Endothelial cell of umbilical vein (primary cell): ENCODE data around the gene LUZP2.

Source experiments
- EZH2 ChIP-seq: IDR thresholded peaks from 2 replicates; pipeline ENCODE4 v1.6.1; 2012; ENCODE audit warnings: borderline replicate concordance, low read depth, mild to moderate bottlenecking, moderate library complexity, low read length, inconsistent platforms; ENCODE audit not compliant: severe bottlenecking
- GATA2 ChIP-seq: IDR thresholded peaks from 2 replicates; pipeline ENCODE4 v1.7.0; 2011; ENCODE audit warnings: low read depth, mild to moderate bottlenecking, moderate library complexity, mixed read lengths, low read length; ENCODE audit not compliant: insufficient read length, insufficient read depth
- POLR2A ChIP-seq: IDR thresholded peaks from 2 replicates; pipeline ENCODE4 v1.6.1; 2012; ENCODE audit warnings: low read depth, mild to moderate bottlenecking, control low read depth, low read length
- POLR2AphosphoS5 ChIP-seq: IDR thresholded peaks from 2 replicates; pipeline ENCODE4 v1.6.1; 2012; ENCODE audit warnings: low read depth, mild to moderate bottlenecking, control low read depth, low read length, moderate library complexity; ENCODE audit not compliant: insufficient read depth
- TF ChIP-seq, protein P1 (sequence below), 2 donors: IDR thresholded peaks; 1 replicate in 1 of 2; 2 replicates in 1 of 2; pipeline ENCODE4 v1.5.1; 2011; ENCODE audit warnings: low read length in 2 of 2, mild to moderate bottlenecking in 2 of 2, moderate library complexity in 2 of 2, control low read depth in 1 of 2, inconsistent platforms in 1 of 2, low read depth in 1 of 2; ENCODE audit not compliant: insufficient read depth in 1 of 2; ENCODE audit errors: extremely low read depth in 1 of 2

DNA sequence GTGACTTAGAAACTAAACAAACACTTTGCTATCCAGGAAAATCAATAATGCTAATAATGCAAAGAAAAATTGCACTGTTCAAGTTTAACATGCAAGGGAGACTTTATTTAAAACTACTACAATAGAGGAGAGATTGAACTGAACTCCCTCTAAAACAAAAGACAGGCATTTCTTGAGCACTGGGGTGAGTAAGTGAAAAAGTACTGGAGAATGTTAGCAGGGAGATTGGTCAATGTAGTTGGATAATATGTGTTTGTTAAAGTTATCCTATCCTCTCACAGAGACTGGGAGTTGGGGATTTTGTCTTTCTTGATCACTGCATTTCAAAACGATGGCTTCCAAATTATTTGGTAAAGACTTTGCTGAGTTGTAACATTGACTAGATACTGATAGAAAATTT is 77.6 kb downstream of the LUZP2 start:
- TF ChIP-seq, protein P1, sequence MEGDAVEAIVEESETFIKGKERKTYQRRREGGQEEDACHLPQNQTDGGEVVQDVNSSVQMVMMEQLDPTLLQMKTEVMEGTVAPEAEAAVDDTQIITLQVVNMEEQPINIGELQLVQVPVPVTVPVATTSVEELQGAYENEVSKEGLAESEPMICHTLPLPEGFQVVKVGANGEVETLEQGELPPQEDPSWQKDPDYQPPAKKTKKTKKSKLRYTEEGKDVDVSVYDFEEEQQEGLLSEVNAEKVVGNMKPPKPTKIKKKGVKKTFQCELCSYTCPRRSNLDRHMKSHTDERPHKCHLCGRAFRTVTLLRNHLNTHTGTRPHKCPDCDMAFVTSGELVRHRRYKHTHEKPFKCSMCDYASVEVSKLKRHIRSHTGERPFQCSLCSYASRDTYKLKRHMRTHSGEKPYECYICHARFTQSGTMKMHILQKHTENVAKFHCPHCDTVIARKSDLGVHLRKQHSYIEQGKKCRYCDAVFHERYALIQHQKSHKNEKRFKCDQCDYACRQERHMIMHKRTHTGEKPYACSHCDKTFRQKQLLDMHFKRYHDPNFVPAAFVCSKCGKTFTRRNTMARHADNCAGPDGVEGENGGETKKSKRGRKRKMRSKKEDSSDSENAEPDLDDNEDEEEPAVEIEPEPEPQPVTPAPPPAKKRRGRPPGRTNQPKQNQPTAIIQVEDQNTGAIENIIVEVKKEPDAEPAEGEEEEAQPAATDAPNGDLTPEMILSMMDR (IDR thresholded peaks at IDR 0.05; ENCODE audit: extremely low read depth in 1 of 2, insufficient read depth in 1 of 2, low read depth in 1 of 2, low read length in 2 of 2): no peak
- TF ChIP-seq POLR2A (no peak), GATA2 (no peak), POLR2AphosphoS5 (no peak), EZH2 (no peak)
